ENCODE data around the gene NUDT1. TPM values are rescaled to one million over a fixed set of nuclear protein-coding genes. Genes with fewer than 3 reads are reported as not detected.

The NUDT1 gene
- total RNA-seq, 1 donor from 2014 or later, result 12.0 TPM

GRCh38 chr7:2199956-2200583, 42.0 kb upstream of the NUDT1 start:
- TF ChIP-seq EZH2 (IDR thresholded peaks at IDR 0.05; ENCODE audit: insufficient read depth, low read length), result no peak
- TF ChIP-seq, protein P1, sequence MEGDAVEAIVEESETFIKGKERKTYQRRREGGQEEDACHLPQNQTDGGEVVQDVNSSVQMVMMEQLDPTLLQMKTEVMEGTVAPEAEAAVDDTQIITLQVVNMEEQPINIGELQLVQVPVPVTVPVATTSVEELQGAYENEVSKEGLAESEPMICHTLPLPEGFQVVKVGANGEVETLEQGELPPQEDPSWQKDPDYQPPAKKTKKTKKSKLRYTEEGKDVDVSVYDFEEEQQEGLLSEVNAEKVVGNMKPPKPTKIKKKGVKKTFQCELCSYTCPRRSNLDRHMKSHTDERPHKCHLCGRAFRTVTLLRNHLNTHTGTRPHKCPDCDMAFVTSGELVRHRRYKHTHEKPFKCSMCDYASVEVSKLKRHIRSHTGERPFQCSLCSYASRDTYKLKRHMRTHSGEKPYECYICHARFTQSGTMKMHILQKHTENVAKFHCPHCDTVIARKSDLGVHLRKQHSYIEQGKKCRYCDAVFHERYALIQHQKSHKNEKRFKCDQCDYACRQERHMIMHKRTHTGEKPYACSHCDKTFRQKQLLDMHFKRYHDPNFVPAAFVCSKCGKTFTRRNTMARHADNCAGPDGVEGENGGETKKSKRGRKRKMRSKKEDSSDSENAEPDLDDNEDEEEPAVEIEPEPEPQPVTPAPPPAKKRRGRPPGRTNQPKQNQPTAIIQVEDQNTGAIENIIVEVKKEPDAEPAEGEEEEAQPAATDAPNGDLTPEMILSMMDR (IDR thresholded peaks at IDR 0.05; ENCODE audit: insufficient read depth, low read depth, low read length), result no peak
- Mint-ChIP-seq H3K36me3 (ENCODE audit: low read depth, unreplicated experiment) (peaks cover 34% of the 10 kb centered on the region), H3K4me3 (ENCODE audit: unreplicated experiment) (no peak overlapping the region), H3K4me1 (ENCODE audit: low read depth, unreplicated experiment) (peaks cover 17% of the 10 kb centered on the region), H3K27ac (ENCODE audit: unreplicated experiment) (peak overlapping the region; percentile 47), H3K27me3 (ENCODE audit: low read depth, unreplicated experiment) (no peaks in the 10 kb centered on the region), H3K9me3 (ENCODE audit: unreplicated experiment) (no peaks in the 10 kb centered on the region)
- Histone ChIP-seq H3K79me2 (ENCODE audit: insufficient read depth, low read length) (no peaks in the 10 kb centered on the region), H3K9ac (ENCODE audit: low read length) (no peak overlapping the region), H3K4me3 (ENCODE audit: insufficient read depth, low read depth, low read length) (no peak overlapping the region), H3K4me1 (ENCODE audit: insufficient read depth, low read length) (no peaks in the 10 kb centered on the region), H3K4me2 (ENCODE audit: low read length) (no peak overlapping the region), H3K27me3 (ENCODE audit: insufficient read depth, low read length) (no peaks in the 10 kb centered on the region), H3K9me3 (ENCODE audit: insufficient read depth, low read depth, low read length) (no peaks in the 10 kb centered on the region), H3K27ac (ENCODE audit: low read depth, low read length) (no peak overlapping the region), H2AFZ (ENCODE audit: low read depth, low read length) (no peak overlapping the region), H4K20me1 (ENCODE audit: insufficient read depth, low read length) (peaks cover 19% of the 10 kb centered on the region), H3K36me3 (ENCODE audit: insufficient read depth, low read length) (peaks cover 3% of the 10 kb centered on the region)
- DNase-seq (ENCODE audit: low read depth) (no peak), FAIRE-seq (no peak)

- no peak for FAIRE-seq
- H3K4me2 ChIP-seq (ENCODE audit: low read length), result no peak overlapping the region
- TF ChIP-seq, protein P1 (IDR thresholded peaks at IDR 0.05; ENCODE audit: insufficient read depth, low read depth, low read length), result no peak
- no peak for TF ChIP-seq EZH2 (IDR thresholded peaks at IDR 0.05; ENCODE audit: insufficient read depth, low read length)
These were observed 41.4 kb upstream of the NUDT1 start for GRCh38 chr7:2200584-2200980.

DNA sequence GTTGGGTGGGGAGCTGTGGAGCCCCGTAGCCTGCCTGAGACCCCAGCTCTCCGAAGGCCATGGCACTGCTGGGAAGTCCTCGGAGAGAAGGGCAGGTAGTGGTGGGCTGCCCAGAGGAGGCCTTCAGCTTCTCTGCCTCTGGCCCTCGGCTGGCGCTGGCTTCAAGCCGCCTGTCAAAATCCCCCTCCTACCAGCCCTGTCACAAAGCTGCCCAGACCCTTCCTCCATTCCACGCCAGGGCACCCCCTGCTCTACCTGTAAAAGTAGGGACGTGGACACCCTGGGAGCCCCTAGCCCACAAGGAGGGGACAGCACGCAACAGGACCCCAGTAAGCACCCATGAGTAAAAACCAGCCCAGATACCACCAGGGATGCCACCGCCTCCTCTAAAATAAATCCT, 40.9 kb upstream of the NUDT1 start:
- no peak overlapping the region for H3K27ac Mint-ChIP-seq (ENCODE audit: unreplicated experiment)
- no peaks in the 10 kb centered on the region for H3K9me3 Mint-ChIP-seq (ENCODE audit: unreplicated experiment)

More at GRCh38 chr7:2200584-2200980, 41.4 kb upstream of the NUDT1 start:
- Mint-ChIP-seq H3K27ac (ENCODE audit: unreplicated experiment) (no peak overlapping the region), H3K36me3 (ENCODE audit: low read depth, unreplicated experiment) (peaks cover 29% of the 10 kb centered on the region), H3K4me3 (ENCODE audit: unreplicated experiment) (no peak overlapping the region), H3K9me3 (ENCODE audit: unreplicated experiment) (no peaks in the 10 kb centered on the region), H3K27me3 (ENCODE audit: low read depth, unreplicated experiment) (no peaks in the 10 kb centered on the region), H3K4me1 (ENCODE audit: low read depth, unreplicated experiment) (peaks cover 22% of the 10 kb centered on the region)
- DNase-seq (ENCODE audit: low read depth), result no peak
- Histone ChIP-seq H3K27me3 (ENCODE audit: insufficient read depth, low read length) (no peaks in the 10 kb centered on the region), H3K27ac (ENCODE audit: low read depth, low read length) (no peak overlapping the region), H2AFZ (ENCODE audit: low read depth, low read length) (no peak overlapping the region), H3K9me3 (ENCODE audit: insufficient read depth, low read depth, low read length) (no peaks in the 10 kb centered on the region), H3K36me3 (ENCODE audit: insufficient read depth, low read length) (no peaks in the 10 kb centered on the region), H3K79me2 (ENCODE audit: insufficient read depth, low read length) (no peaks in the 10 kb centered on the region), H4K20me1 (ENCODE audit: insufficient read depth, low read length) (peaks cover 24% of the 10 kb centered on the region), H3K4me3 (ENCODE audit: insufficient read depth, low read depth, low read length) (no peak overlapping the region), H3K4me1 (ENCODE audit: insufficient read depth, low read length) (no peaks in the 10 kb centered on the region), H3K9ac (ENCODE audit: low read length) (no peak overlapping the region)

More for the DNA sequence above, 40.9 kb upstream of the NUDT1 start:
- H4K20me1 ChIP-seq (ENCODE audit: insufficient read depth, low read length), result peaks cover 25% of the 10 kb centered on the region
- no peaks in the 10 kb centered on the region for H3K4me1 ChIP-seq (ENCODE audit: insufficient read depth, low read length)
- no peak overlapping the region for H3K4me3 Mint-ChIP-seq (ENCODE audit: unreplicated experiment)
- H3K4me1 Mint-ChIP-seq (ENCODE audit: low read depth, unreplicated experiment), result peaks cover 22% of the 10 kb centered on the region
- no peak overlapping the region for H3K4me2 ChIP-seq (ENCODE audit: low read length)
- no peak for TF ChIP-seq EZH2 (IDR thresholded peaks at IDR 0.05; ENCODE audit: insufficient read depth, low read length)
- TF ChIP-seq, protein P1 (IDR thresholded peaks at IDR 0.05; ENCODE audit: insufficient read depth, low read depth, low read length), result no peak
- H3K27me3 Mint-ChIP-seq (ENCODE audit: low read depth, unreplicated experiment), result no peaks in the 10 kb centered on the region
- no peak overlapping the region for H3K27ac ChIP-seq (ENCODE audit: low read depth, low read length)
- H3K36me3 Mint-ChIP-seq (ENCODE audit: low read depth, unreplicated experiment), result peaks cover 25% of the 10 kb centered on the region
- FAIRE-seq (no peak), DNase-seq (ENCODE audit: low read depth) (no peak)
- no peaks in the 10 kb centered on the region for H3K9me3 ChIP-seq (ENCODE audit: insufficient read depth, low read depth, low read length)
- H2AFZ ChIP-seq (ENCODE audit: low read depth, low read length), result no peak overlapping the region
- H3K4me3 ChIP-seq (ENCODE audit: insufficient read depth, low read depth, low read length), result no peak overlapping the region
- H3K36me3 ChIP-seq (ENCODE audit: insufficient read depth, low read length), result no peaks in the 10 kb centered on the region
- H3K9ac ChIP-seq (ENCODE audit: low read length), result no peak overlapping the region
- H3K79me2 ChIP-seq (ENCODE audit: insufficient read depth, low read length), result no peaks in the 10 kb centered on the region
- no peaks in the 10 kb centered on the region for H3K27me3 ChIP-seq (ENCODE audit: insufficient read depth, low read length)

Data from astrocyte (in vitro differentiated cells and primary cell).